Lung (tissue), 12 donors: ENCODE results near the gene OPN4. TPM values are rescaled to one million over a fixed set of nuclear protein-coding genes. Genes with fewer than 3 reads are reported as not detected.

Source experiments
- ATAC-seq: fragments of 200-7000 bp; cut with Tn5 transposase; one replicate; pipeline ENCODE4 v1.9.1; 2020; ENCODE audit warnings: moderate number of reproducible peaks; ENCODE audit not compliant: insufficient read depth, low FRiP score
- DNase-seq, 3 donors: peaks; one replicate each; pipeline ENCODE4 v3.0.0-alpha.2; 2013 to 2017
- H3K27ac ChIP-seq, 2 donors: one replicate each; pipeline ENCODE4 v1.5.1; 2013; ENCODE audit warnings: mild to moderate bottlenecking in 2 of 2, moderate library complexity in 2 of 2, control low read depth in 1 of 2, inconsistent platforms in 1 of 2, low read depth in 1 of 2, low read length in 1 of 2
- H3K27me3 ChIP-seq, 3 donors: one replicate each; pipeline ENCODE4 v1.5.1; 2013; ENCODE audit warnings: low read length in 2 of 3; ENCODE audit not compliant: control insufficient read depth in 3 of 3, insufficient read depth in 3 of 3
- H3K36me3 ChIP-seq, 4 donors: one replicate each; pipeline ENCODE4 v1.5.1; 2013; ENCODE audit warnings: low read length in 4 of 4, mild to moderate bottlenecking in 1 of 4, moderate library complexity in 1 of 4; ENCODE audit not compliant: control insufficient read depth in 4 of 4, insufficient read depth in 4 of 4
- H3K4me1 ChIP-seq, 5 donors: one replicate each; pipeline ENCODE4 v1.5.1; 2013; ENCODE audit warnings: low read length in 5 of 5, mild to moderate bottlenecking in 2 of 5, moderate library complexity in 1 of 5; ENCODE audit not compliant: control insufficient read depth in 5 of 5, insufficient read depth in 5 of 5
- H3K4me3 ChIP-seq: one replicate; pipeline ENCODE4 v1.5.1; 2013; ENCODE audit warnings: mild to moderate bottlenecking, control low read depth, moderate library complexity
- H3K9ac ChIP-seq, 2 donors: one replicate each; pipeline ENCODE4 v1.5.1; 2013; ENCODE audit warnings: low read length in 2 of 2, control low read depth in 1 of 2; ENCODE audit not compliant: insufficient read depth in 1 of 2
- H3K9me3 ChIP-seq, 4 donors: one replicate each; pipeline ENCODE4 v1.5.1; 2013; ENCODE audit warnings: low read length in 3 of 4, mild to moderate bottlenecking in 1 of 4, moderate library complexity in 1 of 4; ENCODE audit not compliant: control insufficient read depth in 4 of 4, insufficient read depth in 3 of 4
- CTCF ChIP-seq: IDR thresholded peaks from 2 replicates; pipeline ENCODE4 v1.5.1; 2012; ENCODE audit warnings: mild to moderate bottlenecking; ENCODE audit errors: control extremely low read depth, extremely low read depth
- WGBS, 2 donors: extraction: QIAGEN DNeasy Blood & Tissue Kit; methylation state at CpG; one replicate each; pipeline ENCODE4 v1.1.7; 2013; 5-methylcytosine and 5-hydroxymethylcytosine counted together
- polyA plus RNA-seq, 2 donors: library from polyadenylated mRNA; stranded (reverse); fragments of 200-250 nt; gene quantifications; one replicate each; pipeline ENCODE4 v1.2.1, GENCODE V29; 2013
- total RNA-seq, 2 donors: library from RNA; depleted of rRNA in 1 of 2; stranded (reverse); fragments of >200 nt in 1 of 2; gene quantifications; one replicate each; pipeline ENCODE4 v1.2.1, GENCODE V29; 2014 to 2021
- donor health status: control.
- donor health status: control.
- donor health status: Bipolar disorder and iron deficiency.
- donor health status: healthy.
- donor health status: DM: yes; HTN: yes; CAD: no.

Gene OPN4
- total and polyA plus RNA-seq, 4 donors = 0.12 TPM; not detected in 3

GRCh38 chr10:86705139-86705538 lies 50.8 kb downstream of the OPN4 start:
- 79 to 93% methylated on average over 1 of the region's 1 CpG for WGBS, 2 donors
- no peak overlapping the region for H3K27ac ChIP-seq
- no peak for TF ChIP-seq CTCF

GRCh38 chr10:86705905-86706304 lies 51.6 kb downstream of the OPN4 start:
- peaks cover 0 to 3% (median 0%) of the 10 kb centered on the region in 4 donors for H3K9me3 ChIP-seq
- H3K4me1 ChIP-seq = peaks cover 0 to 8% (median 3%) of the 10 kb centered on the region in 5 donors
- DNase-seq = no peak
- H3K36me3 ChIP-seq = peaks cover 0 to 3% (median 0%) of the 10 kb centered on the region in 4 donors
- no peak overlapping the region for H3K9ac ChIP-seq
- no peak for ATAC-seq
- H3K4me3 ChIP-seq = no peak overlapping the region
- WGBS, 2 donors = 84 to 91% methylated on average over 2 of the region's 2 CpGs
- H3K27ac ChIP-seq = peak overlapping the region in 1 of 2 donors; percentile 27
- no peaks in the 10 kb centered on the region for H3K27me3 ChIP-seq
- no peak for TF ChIP-seq CTCF

More at GRCh38 chr10:86705139-86705538, 50.8 kb downstream of the OPN4 start:
- DNase-seq (peak in 2 of 3 donors; percentile 53 to 72), ATAC-seq (no peak)
- Histone ChIP-seq H3K36me3 (peaks cover 0 to 3% (median 0%) of the 10 kb centered on the region in 4 donors), H3K4me1 (peaks cover 0 to 4% (median 0%) of the 10 kb centered on the region in 5 donors), H3K9me3 (peaks cover 0 to 3% (median 0%) of the 10 kb centered on the region in 4 donors), H3K9ac (no peak overlapping the region), H3K27me3 (no peaks in the 10 kb centered on the region), H3K4me3 (no peak overlapping the region)

GRCh38 chr10:86706401-86706841 lies 52.1 kb downstream of the OPN4 start:
- Histone ChIP-seq H3K9ac (no peak overlapping the region), H3K36me3 (peaks cover 0 to 3% (median 0%) of the 10 kb centered on the region in 4 donors), H3K9me3 (peaks cover 0 to 3% (median 0%) of the 10 kb centered on the region in 4 donors), H3K27ac (peak overlapping the region in 1 of 2 donors; percentile 27), H3K4me1 (peaks cover 0 to 9% (median 4%) of the 10 kb centered on the region in 5 donors), H3K27me3 (no peaks in the 10 kb centered on the region), H3K4me3 (no peak overlapping the region)
- 89 to 92% methylated on average over 12 of the region's 12 CpGs for WGBS, 2 donors
- no peak for TF ChIP-seq CTCF
- DNase-seq (no peak), ATAC-seq (no peak)

GRCh38 chr10:86706977-86707376 lies 52.6 kb downstream of the OPN4 start:
- Histone ChIP-seq H3K9ac (no peak overlapping the region), H3K27me3 (no peaks in the 10 kb centered on the region), H3K9me3 (peaks cover 0 to 3% (median 0%) of the 10 kb centered on the region in 4 donors), H3K36me3 (peaks cover 0 to 3% (median 0%) of the 10 kb centered on the region in 4 donors), H3K27ac (no peak overlapping the region), H3K4me1 (peaks cover 0 to 9% (median 4%) of the 10 kb centered on the region in 5 donors), H3K4me3 (no peak overlapping the region)
- DNase-seq (no peak), ATAC-seq (no peak)
- no peak for TF ChIP-seq CTCF
- 92 to 94% methylated on average over 1 of the region's 1 CpG for WGBS, 2 donors
